ENCODE data around the gene SAMD7. TPM values are rescaled to one million over a fixed set of nuclear protein-coding genes. Genes with fewer than 3 reads are reported as not detected.

SAMD7 gene
- total and polyA plus RNA-seq, 9 of the 15 experiments (the other 6 are each of a cell fraction or from before 2014, with no cell fraction given), result not detected

- Histone ChIP-seq H3K79me2 (ENCODE audit: control insufficient read depth, insufficient read depth, low read length) (no peaks in the 10 kb centered on the region), H4K20me1 (replicated peaks; ENCODE audit: control insufficient read depth, insufficient read depth, low read length) (no peaks in the 10 kb centered on the region), H3K27me3 (ENCODE audit: control insufficient read depth in 2 of 2, insufficient read depth in 2 of 2, low read length in 2 of 2) (no peaks in the 10 kb centered on the region), H3K4me2 (ENCODE audit: insufficient read depth, low read length) (no peak overlapping the region), H3K27ac (ENCODE audit: extremely low read depth, low read depth, low read length) (no peak overlapping the region), H3K36me3 (ENCODE audit: control insufficient read depth, insufficient read depth, low read length) (no peaks in the 10 kb centered on the region), H3K4me3 (no peak overlapping the region), H2AFZ (ENCODE audit: low read depth, low read length) (no peak overlapping the region), H3K4me1 (replicated peaks in 1 of 2; ENCODE audit: control insufficient read depth in 2 of 2, insufficient read depth in 2 of 2, low read length in 2 of 2) (no peaks in the 10 kb centered on the region), H3K9me3 (replicated peaks; ENCODE audit: control insufficient read depth, insufficient read depth, low read depth, low read length) (peaks cover 9% of the 10 kb centered on the region), H3K9me1 (ENCODE audit: control insufficient read depth, insufficient read depth, low read length) (no peaks in the 10 kb centered on the region), H3K9ac (ENCODE audit: insufficient read depth in 1 of 2, low read depth in 2 of 2, low read length in 2 of 2) (no peak overlapping the region)
- FAIRE-seq, result no peak
- ChIA-PET POLR2A (interaction anchor here (0.6 kb wide), 1 partner anchor 13 kb away, joined by 3 read pairs; no protein-coding TSS in a partner anchor), CTCF (ENCODE audit: low intra/inter-chr PET ratio) (no interaction called here)
- intact Hi-C loops (cut with micrococcal nuclease) (no loop called here), in situ Hi-C loops (cut with MboI) (no loop called here)
- BruUV-seq (replicated peaks), result no TSS peak
- DNase-seq (ENCODE audit: extremely low read depth in 1 of 4, low spot score in 3 of 4), result no peak
- 52% methylated on average over 3 of the region's 6 CpGs for WGBS (ENCODE audit: insufficient coverage, low coverage, missing lambda C conversion rate)
- no peak for ATAC-seq
- no peak for TF ChIP-seq USF1 (CRISPR knock-in tag; IDR thresholded peaks at IDR 0.05)
- TF ChIP-seq ZNF311 (CRISPR knock-in tag; IDR thresholded peaks at IDR 0.05), result no peak
These were observed 6.0 kb upstream of the SAMD7 start for GRCh38 chr3:169905404-169905803.

GRCh38 chr3:169907476-169907875 is 3.9 kb upstream of the SAMD7 start:
- Histone ChIP-seq H3K27ac (ENCODE audit: extremely low read depth, low read depth, low read length) (no peak overlapping the region), H4K20me1 (replicated peaks; ENCODE audit: control insufficient read depth, insufficient read depth, low read length) (no peaks in the 10 kb centered on the region), H3K9ac (ENCODE audit: insufficient read depth in 1 of 2, low read depth in 2 of 2, low read length in 2 of 2) (no peak overlapping the region), H3K36me3 (ENCODE audit: control insufficient read depth, insufficient read depth, low read length) (no peaks in the 10 kb centered on the region), H3K9me1 (ENCODE audit: control insufficient read depth, insufficient read depth, low read length) (no peaks in the 10 kb centered on the region), H3K4me1 (replicated peaks in 1 of 2; ENCODE audit: control insufficient read depth in 2 of 2, insufficient read depth in 2 of 2, low read length in 2 of 2) (no peaks in the 10 kb centered on the region), H2AFZ (ENCODE audit: low read depth, low read length) (no peak overlapping the region), H3K4me3 (no peak overlapping the region), H3K79me2 (ENCODE audit: control insufficient read depth, insufficient read depth, low read length) (no peaks in the 10 kb centered on the region), H3K4me2 (ENCODE audit: insufficient read depth, low read length) (no peak overlapping the region), H3K27me3 (ENCODE audit: control insufficient read depth in 2 of 2, insufficient read depth in 2 of 2, low read length in 2 of 2) (no peaks in the 10 kb centered on the region), H3K9me3 (replicated peaks; ENCODE audit: control insufficient read depth, insufficient read depth, low read depth, low read length) (no peaks in the 10 kb centered on the region)
- no TSS peak for BruUV-seq (replicated peaks)
- ChIA-PET CTCF (ENCODE audit: low intra/inter-chr PET ratio) (no interaction called here), POLR2A (interaction anchor here (0.6 to 0.9 kb wide), 2 partner anchors 8 to 135 kb away, joined by 3 to 4 read pairs; no protein-coding TSS in a partner anchor)
- ATAC-seq, result no peak
- no peak for TF ChIP-seq NR3C1 (CRISPR knock-in tag; IDR thresholded peaks at IDR 0.05)
- no peak for TF ChIP-seq ZNF512 (tag; IDR thresholded peaks at IDR 0.05)
- TF ChIP-seq USF2 (CRISPR knock-in tag; IDR thresholded peaks at IDR 0.05), result no peak
- no peak for TF ChIP-seq PRPF4 (IDR thresholded peaks at IDR 0.05; ENCODE audit: insufficient read depth, low read depth, low read length, poor library complexity, severe bottlenecking)
- TF ChIP-seq BMI1 (IDR thresholded peaks at IDR 0.05; ENCODE audit: low read length), result no peak
- no peak for FAIRE-seq
- DNase-seq (ENCODE audit: extremely low read depth in 1 of 4, low spot score in 3 of 4), result no peak
- in situ Hi-C loops (cut with MboI), result no loop called here
- intact Hi-C loops (cut with micrococcal nuclease), result no loop called here

Data from K562 (cell line).